IPS DF 4.7 (cell line): ENCODE results near the gene CLEC16A.
A peak's percentile ranks its signal among the peaks of the same experiment; 100 is the strongest.
"Not testable (repeated sequence)": the region's sequence is repeated elsewhere in the genome, so short reads cannot be mapped to it uniquely, and the experiment has no call there.

Experiments
- DNase-seq: peaks from one replicate; pipeline ENCODE4 v3.0.0-alpha.2; 2013; ENCODE audit warnings: low spot score; ENCODE audit errors: extremely low read depth

CLEC16A gene

GRCh38 chr16:11098601-11099390, 154.4 kb downstream of the CLEC16A start:
- no peak for DNase-seq

GRCh38 chr16:11099672-11100205, 155.4 kb downstream of the CLEC16A start:
- DNase-seq: no peak

GRCh38 chr16:11100239-11100750, 155.9 kb downstream of the CLEC16A start:
- peak; percentile 30 for DNase-seq

DNA sequence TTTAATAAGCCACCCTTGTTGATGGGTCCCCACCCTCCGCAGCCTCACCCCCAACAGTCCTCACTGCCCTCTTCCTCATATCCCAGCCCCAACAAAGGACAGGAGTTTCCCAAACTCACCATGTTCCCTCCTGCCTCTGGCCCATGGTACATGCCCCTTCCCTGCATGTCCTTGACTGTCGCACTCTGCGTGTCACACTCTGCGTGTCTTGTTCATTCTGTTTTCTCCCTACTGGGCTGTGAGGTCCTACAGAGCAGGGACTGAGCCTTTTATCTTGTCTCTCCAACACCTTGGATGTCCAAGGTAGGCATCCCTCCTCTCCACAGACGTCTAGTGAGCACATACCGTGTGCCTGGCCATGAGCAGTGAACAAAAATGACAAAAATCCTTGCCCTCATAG, 156.9 kb downstream of the CLEC16A start:
- no peak for DNase-seq

GRCh38 chr16:11101695-11102522, 157.5 kb downstream of the CLEC16A start:
- no peak for DNase-seq

- no peak for DNase-seq
Measured at GRCh38 chr16:11102523-11102898, 158.1 kb downstream of the CLEC16A start.

DNA sequence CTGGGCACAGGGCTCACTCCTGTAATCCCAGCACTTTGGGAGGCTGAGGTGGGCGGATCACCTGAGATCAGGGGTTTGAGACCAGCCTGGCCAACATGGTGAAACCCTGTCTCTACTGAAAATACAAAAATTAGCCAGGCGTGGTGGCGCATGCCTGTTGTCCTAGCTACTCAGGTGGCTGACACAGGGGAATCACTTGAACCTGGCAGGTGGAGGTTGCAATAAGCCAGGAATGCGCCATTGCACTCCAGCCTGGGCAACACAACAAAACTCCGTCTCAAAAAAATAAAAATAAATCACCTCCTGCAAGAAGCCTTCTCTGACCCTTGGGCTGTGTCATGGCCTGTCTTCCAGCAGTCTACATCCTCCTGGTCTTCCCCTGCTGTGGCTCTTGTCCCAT, 158.9 kb downstream of the CLEC16A start:
- not testable (repeated sequence) for DNase-seq

DNA sequence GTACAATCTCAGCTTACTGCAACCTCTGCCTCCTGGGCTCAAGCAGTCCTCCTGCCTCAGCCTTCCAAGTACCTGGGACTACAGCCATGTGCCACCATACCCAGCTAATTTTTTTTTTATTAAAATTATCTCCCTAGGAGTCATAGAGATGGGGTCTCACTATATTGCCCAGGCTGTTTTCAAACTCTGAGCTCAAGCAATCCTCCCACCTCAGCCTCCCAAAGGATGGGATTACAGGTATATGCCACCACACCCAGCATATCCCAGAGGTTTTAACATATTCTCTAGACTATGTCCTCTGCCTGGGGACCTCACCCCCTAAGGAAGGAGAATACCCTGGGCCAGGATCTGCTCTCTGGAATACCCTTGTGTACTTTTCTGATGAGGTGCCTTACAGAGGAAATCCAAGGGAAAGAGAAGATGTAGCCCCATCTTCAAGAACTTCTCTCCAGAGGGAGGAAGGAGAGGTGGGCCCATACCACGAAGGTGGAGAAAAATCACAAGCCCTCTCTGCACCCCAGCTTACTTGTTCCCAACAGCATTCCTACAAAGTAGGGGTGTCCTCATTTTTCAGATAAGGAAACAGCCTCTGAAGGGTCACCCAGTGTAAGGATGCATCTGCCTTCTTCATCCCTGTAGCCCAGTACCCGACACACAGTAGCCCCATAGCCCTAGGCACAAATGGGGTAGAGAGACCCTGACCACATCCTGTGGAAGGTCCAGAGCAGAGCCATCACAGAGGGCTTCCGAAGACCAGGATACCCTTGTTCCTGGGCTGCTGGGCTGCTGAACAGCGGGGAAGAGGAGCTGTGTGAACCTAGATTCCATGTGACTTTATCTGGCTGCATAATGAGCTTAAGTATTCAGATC, 160.0 kb downstream of the CLEC16A start:
- DNase-seq: no peak

DNA sequence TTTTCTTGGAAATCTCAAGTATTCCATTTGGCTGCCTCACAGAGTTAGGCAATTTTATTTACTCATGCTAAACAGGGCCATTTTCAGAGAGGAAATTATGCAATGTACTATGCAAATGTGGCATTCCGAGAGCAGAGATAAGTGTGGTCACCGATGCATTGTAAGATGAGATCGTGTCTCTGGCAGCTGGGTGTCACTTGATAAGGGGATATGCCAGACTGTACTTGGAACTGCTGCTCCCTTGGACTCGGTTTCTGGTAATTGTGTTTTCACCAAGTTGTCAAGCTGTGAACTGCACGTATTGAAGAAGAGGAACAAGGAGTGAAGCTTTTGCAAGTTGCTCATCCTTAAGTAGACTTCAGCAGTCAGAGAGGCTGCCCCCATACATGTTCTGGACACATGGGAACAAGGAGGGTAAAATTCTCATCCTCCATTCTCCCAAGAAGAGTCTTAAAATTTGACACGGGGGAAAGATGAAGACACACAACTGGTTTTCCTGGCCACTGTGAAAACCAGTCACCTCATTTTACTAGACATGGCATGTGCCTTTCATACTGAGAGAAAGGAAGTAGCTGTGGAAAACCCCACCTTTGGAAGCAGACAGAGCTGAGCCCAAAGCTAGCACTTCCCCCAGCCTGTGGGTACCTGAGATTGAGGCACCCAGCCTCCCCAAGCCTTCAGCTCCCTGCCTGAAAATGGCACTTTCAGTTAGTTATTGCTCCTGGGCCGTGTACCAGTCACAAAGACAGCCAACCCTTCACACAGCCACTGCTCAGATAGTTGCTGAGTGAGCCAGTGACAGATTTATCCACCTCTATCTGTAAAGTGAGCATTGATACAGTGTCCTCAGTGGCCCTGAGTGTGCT, 160.9 kb downstream of the CLEC16A start:
- no peak for DNase-seq

DNA sequence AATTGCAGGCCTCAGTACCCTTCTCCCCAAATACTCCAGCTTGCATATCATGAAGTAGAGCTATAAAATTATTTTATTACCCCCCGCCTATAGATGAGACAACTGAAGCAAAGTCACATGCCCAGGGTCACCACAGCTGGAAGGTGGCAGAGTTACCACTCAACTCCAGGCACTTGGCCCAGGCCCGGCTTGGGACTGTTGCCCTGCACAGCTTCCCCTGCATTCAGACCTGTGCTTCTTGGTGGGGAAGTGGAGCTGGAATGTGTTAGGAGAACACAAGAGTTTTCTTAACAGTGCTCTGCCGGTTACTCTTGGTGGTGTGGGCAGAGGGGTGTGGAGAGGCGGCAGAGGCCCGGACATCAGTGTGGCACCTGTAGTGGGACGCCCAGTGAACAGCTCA, 162.4 kb downstream of the CLEC16A start:
- DNase-seq: no peak

- DNase-seq: no peak
Measured at GRCh38 chr16:11107780-11108465, 163.6 kb downstream of the CLEC16A start.

DNA sequence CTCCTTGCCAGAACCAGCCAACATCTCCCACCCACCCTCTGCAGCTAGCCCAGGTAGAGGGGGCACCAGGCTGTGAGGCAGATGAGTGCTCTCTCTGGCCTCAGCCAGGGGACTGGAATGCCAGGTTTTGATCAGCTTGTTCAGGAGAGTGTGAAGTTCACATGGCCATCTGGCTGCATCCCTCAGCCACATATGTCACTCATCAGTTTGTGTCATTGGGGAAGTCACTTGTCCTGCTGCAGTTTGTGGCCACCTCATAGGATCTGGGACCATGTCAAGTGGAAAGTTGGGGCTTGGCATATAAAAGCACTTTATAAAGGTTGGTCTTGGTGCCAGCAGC, 164.1 kb downstream of the CLEC16A start:
- no peak for DNase-seq

- no peak for DNase-seq
Measured at GRCh38 chr16:11109566-11109965, 165.2 kb downstream of the CLEC16A start.

DNA sequence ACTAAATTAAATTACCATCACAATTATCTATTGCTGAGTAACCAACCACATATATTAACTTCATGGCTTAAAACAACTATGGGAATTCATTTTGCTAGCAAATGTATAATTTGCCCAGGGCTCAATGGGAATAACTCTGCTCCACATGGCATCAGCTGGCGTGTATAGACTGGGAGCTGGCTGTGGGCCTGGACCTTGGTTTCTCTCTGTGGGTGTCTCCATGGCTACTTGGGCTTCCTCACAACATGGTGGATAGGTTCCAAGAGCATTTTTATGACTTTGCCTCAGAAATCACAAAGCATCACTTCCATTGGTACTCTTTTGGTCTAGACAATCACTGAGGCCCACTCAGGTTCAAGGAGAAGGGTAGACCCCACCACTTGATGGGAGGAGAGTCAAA, 166.8 kb downstream of the CLEC16A start:
- DNase-seq: no peak

GRCh38 chr16:11111856-11112634, 167.7 kb downstream of the CLEC16A start:
- no peak for DNase-seq

DNA sequence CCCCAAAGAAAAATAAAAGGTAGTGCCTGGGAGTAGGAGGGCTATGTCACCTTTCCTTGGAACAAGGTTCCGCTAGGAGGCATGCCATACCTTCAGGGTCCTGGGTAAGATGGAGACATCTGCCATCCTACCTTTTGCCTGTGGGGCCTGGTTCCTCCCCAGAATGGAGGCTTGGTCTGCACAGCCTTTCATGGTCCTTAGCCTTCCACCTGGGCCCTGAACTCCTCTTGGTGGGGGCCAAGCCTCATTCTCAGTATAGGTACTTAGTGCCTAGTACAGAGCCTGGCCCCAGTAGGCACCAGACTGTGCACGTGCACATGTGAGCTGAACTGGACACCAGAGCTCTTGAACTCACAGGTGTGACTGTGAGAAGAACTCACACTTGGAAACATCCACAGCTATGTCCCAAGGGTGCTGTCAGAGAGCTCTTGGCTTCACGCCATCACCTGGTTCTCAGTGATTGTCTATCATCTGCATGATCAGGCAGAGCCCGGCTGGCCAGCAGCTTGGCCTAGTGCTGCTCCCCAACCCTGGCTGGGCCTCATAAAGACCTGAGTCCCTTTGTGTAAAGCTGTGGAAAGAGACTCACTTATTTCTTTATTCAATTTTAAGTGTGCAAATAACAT, 168.5 kb downstream of the CLEC16A start:
- DNase-seq: no peak

- DNase-seq: no peak
Measured at GRCh38 chr16:11114366-11115164, 170.2 kb downstream of the CLEC16A start.
